Stimulated activated CD8-positive, alpha-beta memory T cell treated with anti-CD3 and anti-CD28 coated beads, Interleukin-4, amount 100 ng/mL, for 48 hours (primary cell): ENCODE data around the gene NOL9.

ENCODE experiments used
- DNase-seq: peaks from one replicate; pipeline ENCODE4 v3.0.0-alpha.2; 2020

Gene NOL9

DNA sequence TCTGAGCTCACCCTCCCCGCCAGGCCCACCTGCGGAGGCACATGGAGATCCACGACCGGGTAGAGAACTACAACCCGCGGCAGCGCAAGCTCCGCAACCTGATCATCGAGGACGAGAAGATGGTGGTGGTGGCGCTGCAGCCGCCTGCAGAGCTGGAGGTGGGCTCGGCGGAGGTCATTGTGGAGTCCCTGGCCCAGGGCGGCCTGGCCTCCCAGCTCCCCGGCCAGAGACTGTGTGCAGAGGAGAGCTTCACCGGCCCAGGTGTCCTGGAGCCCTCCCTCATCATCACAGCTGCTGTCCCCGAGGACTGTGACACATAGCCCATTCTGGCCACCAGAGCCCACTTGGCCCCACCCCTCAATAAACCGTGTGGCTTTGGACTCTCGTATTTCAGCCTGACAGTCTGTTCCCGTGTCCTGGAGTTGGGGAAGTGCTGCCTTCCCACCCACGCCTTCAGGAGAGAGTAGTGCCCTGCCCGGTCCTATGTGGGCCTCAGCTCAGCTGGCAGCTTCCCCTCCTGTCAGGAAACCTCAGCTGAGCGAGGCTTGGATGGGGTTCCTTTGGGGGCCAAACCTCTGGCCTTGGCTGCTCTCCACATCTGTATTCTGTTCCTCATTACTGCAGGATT lies 34.7 kb upstream of the NOL9 start:
- DNase-seq, result no peak

DNA sequence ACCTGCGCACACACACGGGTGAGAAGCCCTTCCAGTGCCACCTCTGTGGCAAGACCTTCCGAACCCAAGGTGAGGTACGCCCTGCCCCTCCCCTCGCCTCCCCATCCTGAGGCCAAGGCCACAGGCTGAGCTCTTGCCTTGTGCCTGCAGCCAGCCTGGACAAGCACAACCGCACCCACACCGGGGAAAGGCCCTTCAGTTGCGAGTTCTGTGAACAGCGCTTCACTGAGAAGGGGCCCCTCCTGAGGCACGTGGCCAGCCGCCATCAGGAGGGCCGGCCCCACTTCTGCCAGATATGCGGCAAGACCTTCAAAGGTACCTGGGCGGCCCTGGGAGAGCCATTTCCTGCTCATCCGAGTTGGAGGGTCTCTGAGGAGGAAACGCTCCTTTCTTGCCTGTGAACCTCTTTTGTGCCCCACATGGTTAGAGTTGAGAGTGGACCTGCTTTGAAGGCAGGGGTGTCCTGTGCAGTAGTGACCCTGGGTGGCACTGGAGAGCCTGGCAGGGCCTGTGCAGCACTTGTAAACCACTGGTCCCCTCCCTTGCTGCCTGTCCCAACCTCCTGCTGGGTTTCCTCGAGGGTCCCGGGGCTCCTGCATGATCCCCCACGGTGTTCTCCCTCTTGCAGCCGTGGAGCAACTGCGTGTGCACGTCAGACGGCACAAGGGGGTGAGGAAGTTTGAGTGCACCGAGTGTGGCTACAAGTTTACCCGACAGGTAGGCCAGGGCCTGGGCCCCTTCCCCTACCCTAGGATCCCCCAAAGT lies 34.0 kb upstream of the NOL9 start:
- DNase-seq, result no peak

DNA sequence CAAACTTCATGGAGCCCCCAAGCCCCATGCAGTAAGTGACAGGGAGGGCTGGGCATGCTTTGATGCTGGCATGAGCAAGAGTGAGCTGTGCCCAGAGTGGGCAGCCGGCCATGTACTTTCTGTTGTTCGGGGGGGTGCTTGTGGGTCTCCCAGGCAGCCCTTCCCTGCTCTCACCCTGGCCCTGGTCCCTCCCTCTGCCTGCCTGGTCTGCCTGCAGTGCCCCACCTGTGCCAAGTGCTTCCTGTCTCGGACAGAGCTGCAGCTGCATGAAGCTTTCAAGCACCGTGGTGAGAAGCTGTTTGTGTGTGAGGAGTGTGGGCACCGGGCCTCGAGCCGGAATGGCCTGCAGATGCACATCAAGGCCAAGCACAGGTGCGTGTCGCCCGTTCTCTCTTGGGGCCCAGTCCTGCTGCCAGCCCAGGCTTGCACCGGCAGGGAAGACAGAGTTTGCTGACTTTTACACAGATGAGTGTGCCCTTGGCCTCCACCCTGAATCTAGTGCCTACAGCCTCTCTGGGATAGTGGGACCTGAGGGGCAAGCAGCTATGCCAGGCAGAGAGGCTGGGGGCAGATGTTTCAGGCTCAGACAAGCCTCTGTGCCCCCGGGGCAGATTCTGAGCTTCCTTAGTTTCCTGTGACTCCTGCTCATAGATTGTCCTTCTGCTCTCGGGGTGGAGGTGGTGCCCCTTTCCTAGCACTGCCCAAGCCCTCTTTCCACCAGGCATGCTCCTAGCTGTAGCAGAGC lies 33.1 kb upstream of the NOL9 start:
- DNase-seq, result no peak

DNA sequence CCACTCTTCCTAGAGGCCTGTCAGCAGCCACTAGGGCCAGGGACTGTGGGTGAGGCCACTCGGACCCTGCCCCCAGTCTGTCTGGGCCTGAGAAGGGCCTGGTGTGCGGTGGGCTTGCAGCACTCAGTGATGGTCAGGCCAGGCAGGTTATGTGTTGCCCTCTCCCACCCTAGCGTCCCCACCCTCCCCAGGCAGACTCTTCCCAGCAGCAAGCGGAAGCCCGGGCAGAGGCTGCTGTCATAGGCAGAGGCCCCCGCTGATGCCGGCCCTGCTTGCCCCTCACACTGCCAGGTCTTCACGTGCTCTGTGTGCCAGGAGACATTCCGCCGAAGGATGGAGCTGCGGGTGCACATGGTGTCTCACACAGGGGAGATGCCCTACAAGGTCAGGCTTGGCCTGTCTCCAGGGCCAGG lies 32.1 kb upstream of the NOL9 start:
- no peak for DNase-seq

DNA sequence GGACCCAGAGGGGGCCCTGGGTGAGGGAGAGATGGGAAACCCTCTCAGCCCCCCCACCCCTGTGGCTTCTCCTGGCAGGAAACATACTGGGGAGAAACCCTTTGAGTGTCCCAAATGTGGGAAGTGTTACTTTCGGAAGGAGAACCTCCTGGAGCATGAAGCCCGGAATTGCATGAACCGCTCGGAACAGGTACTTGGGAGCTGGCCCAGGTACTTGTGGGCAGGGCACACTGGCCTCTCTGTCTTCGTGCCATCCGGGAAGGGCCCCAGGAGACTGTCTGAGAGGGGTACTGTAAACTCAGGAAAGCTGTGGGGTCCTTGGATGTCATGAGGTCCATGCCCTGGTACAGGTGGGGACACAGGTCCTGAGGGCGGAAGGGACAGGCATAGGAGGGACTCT lies 31.5 kb upstream of the NOL9 start:
- DNase-seq, result no peak

DNA sequence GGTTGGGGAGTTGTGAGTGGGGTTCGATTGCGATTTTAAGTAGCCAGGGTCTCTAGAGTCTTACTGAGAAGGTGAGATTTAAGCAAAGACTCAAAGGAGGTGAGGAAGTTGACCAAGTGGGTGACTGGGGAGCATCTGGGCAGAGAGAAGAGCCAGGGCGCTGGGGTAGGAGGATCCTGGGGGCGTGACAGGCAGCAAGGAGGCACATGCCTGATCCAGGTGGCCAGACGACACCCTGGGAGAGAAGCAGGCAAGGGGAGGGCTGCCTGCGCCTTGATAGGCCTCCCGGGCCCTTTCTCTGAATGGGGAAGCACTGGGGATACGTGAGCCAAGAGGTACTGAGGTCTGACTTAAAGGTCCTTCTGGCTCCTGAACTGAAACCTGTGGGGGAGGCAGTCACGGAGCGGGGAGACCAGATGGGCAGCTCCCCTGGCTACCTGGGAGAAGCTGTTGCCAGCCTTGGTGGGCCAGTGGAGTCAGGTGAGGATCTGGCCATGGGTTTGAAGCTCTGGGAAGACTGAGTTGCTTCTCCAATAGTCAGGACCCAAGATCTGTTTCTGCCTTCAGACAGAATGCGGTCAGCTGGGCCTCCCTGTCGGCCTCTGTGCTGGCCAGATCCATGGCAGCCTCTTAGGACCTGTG lies 30.9 kb upstream of the NOL9 start:
- DNase-seq, result no peak

DNA sequence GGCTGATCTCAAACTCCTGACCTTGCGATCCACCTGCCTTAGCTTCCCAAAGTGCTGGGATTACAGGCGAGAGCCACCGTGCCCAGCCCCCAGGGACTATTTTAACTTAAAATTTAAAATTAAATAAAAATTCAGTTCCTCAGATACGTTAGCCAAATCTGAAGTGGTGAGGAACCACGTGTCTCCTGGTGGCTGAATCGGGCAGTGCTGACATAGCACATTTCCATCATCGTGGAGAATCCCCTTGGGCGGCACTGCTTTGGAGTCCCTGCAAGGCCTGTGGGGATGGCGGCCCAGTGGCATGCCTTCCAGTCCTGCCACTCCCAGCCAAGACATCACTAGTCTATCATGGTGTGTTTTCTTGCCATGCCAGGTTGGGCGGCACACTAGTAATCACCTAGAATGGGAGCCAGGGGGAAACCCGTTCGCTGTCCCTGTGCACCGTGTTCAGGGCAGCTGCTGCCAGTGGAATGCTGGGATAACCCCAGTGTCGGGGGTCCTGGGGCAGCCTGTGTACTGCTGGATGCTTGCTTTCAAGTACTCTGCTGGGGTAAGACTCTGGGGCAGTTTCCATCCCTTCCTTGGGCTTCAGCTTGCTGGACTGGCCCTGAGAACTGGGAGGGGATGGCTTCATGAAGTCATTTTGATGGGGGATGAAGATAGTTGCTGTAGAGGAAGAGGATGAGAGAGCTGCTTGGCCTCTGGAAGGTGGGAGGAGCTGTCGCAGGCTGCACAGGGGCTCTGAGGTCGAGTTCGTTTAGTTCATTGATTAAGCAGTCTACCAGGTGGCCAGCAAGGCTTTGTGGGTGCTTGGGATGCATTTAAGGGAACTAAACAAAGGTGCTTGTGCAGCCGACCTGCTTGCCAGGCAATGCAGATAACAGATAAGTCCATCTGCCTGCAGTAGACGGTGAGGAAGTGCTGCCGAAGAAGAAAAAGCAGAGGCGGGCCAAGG lies 30.1 kb upstream of the NOL9 start:
- no peak for DNase-seq

DNA sequence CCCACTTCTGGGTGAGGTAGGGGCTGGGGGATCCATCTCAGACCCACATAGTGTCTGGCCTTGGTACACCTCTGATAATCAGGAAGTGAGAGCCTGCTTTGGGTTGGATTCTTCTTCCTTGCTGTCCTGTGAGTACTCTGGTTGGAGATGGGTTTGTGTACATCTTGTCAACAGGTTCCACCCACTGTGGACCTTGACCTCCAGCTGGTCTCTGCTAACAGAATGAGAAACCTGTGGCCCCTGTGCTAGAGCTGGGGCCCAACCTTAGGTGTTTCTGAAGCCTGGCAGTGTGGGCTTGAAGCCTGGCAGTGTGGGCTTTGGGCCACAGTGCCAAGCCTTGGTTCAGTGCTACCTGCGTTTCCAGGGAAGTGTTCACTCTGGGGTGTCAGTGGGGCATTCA lies 28.1 kb upstream of the NOL9 start:
- DNase-seq, result no peak

DNA sequence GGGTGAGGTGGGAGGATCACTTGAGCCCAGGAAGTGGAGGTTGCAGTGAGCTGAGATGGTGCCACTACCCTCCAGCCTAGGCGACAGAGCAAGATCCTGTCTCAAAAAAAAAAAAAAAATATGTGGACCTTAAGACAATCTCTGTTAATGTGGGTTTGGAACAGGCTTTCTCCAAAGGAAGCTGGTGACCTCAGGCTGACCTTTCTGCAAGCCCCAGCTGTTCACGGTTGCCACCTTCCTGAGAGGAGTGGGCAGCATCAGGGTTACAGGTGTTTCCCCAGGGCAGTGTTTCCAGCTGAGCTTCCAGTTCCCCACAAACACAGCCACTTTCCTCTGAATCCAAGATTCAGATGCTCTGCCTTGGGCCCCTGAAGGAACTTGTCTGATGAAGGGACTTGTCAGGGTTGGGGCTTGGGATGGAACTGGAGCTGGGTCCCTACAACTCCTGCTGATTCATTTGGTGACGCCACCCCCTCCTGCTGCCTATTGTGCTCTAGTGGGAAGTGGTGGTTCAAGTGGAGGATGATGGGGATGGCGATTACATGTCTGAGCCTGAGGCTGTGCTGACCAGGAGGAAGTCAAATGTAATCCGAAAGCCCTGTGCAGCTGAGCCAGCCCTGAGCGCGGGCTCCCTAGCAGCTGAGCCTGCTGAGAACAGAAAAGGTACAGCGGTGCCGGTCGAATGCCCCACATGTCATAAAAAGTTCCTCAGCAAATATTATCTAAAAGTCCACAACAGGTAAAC lies 27.4 kb upstream of the NOL9 start:
- DNase-seq, result no peak

DNA sequence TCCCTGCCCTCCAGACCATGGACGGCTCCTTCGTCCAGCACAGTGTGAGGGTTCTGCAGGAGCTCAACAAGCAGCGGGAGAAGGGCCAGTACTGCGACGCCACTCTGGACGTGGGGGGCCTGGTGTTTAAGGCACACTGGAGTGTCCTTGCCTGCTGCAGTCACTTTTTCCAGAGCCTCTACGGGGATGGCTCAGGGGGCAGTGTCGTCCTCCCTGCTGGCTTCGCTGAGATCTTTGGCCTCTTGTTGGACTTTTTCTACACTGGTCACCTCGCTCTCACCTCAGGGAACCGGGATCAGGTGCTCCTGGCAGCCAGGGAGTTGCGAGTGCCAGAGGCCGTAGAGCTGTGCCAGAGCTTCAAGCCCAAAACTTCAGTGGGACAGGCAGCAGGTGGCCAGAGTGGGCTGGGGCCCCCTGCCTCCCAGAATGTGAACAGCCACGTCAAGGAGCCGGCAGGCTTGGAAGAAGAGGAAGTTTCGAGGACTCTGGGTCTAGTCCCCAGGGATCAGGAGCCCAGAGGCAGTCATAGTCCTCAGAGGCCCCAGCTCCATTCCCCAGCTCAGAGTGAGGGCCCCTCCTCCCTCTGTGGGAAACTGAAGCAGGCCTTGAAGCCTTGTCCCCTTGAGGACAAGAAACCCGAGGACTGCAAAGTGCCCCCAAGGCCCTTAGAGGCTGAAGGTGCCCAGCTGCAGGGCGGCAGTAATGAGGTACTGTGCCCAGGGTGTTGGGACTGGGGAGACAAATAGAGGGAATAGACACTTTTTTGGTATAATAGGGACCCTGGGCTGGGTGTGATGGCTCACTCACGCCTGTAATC lies 26.5 kb upstream of the NOL9 start:
- no peak for DNase-seq

DNA sequence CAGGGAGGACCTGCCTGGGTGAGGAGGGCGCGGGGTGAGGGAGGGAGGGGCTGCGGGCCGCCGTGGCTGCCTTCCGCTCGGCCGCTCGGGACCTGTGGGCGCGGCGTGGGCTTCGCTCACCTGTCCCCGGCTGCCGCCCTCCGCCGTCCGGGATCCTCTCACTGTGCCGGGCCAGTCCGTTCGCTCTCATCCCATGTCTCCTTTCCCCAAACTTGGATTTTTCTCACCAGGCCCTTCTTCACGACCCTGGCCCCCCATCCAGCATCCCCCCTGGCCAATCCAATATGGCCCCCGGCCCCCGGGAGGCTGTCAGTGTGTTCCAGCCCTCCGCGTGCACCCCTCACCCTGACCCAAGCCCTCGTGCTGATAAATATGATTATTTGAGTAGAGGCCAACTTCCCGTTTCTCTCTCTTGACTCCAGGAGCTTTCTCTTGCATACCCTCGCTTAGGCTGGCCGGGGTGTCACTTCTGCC lies 25.8 kb upstream of the NOL9 start:
- DNase-seq, result no peak

DNA sequence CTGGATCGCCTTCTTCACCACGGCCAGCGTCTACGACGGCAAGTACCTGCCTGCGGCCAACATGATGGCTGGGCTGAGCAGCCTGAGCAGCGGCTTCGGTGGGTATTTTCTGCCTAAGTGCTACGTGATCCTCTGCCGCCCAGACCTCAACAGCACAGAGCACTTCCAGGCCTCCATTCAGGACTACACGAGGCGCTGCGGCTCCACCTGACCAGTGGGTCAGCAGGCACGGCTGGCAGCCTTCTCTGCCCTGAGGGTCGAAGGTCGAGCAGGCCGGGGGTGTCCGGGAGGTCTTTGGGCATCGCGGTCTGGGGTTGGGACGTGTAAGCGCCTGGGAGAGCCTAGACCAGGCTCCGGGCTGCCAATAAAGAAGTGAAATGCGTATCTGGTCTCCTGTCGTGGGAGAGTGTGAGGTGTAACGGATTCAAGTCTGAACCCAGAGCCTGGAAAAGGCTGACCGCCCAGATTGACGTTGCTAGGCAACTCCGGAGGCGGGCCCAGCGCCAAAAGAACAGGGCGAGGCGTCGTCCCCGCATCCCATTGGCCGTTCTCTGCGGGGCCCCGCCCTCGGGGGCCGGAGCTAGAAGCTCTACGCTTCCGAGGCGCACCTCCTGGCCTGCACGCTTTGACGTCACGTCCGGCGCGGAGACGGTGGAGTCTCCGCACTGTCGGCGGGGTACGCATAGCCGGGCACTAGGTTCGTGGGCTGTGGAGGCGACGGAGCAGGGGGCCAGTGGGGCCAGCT lies 25.2 kb upstream of the NOL9 start, which contains the start of gene ZBTB48:
TSS of gene ZBTB48 (plus strand) at position 621 of the 745 bp plus-strand sequence. CDS start 616 bp downstream, outside the sequence.
- DNase-seq, result peak; percentile 98

DNA sequence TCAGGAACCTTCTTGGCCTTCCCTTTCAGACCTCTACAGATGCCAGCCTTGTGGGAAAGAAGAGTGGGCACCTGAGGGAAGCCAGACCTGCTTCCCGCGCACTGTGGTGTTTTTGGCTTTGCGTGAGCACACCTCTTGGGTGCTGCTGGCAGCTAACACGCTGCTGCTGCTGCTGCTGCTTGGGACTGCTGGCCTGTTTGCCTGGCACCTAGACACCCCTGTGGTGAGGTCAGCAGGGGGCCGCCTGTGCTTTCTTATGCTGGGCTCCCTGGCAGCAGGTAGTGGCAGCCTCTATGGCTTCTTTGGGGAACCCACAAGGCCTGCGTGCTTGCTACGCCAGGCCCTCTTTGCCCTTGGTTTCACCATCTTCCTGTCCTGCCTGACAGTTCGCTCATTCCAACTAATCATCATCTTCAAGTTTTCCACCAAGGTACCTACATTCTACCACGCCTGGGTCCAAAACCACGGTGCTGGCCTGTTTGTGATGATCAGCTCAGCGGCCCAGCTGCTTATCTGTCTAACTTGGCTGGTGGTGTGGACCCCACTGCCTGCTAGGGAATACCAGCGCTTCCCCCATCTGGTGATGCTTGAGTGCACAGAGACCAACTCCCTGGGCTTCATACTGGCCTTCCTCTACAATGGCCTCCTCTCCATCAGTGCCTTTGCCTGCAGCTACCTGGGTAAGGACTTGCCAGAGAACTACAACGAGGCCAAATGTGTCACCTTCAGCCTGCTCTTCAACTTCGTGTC lies 24.5 kb upstream of the NOL9 start:
- DNase-seq, result no peak

DNA sequence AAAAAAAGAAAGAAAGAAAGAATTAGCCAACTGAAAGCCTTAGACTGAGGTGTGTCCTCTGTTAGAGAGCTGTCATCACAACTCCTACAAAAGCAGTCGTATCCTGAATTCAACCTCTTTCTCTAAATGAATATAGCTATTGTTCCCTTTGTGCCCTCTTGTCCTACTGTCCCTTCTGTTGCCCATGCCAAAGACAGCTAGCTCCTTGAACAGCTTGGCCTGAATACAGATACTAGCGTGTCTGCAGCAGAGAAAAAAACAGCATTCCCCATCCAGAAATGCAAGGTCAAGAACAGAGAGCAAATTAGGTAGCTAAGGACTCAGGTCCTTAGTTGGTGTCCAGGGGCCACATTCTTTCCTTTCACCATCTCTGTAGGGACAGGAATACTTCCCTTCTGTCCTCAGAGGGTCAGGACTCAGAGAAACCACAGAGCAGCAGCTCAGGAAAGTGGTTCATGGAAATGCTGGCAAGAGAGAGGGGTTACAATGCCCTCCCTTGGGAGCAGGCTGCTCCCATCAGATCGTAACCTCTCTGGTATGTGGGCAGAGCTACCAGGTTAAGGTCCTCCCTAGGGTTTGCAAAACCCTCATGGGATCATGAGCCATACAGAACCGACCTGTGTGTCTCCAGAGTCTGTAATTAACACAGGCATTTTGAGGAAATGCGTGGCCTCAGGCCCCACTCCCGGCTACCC lies 23.7 kb upstream of the NOL9 start:
- DNase-seq, result no peak

DNA sequence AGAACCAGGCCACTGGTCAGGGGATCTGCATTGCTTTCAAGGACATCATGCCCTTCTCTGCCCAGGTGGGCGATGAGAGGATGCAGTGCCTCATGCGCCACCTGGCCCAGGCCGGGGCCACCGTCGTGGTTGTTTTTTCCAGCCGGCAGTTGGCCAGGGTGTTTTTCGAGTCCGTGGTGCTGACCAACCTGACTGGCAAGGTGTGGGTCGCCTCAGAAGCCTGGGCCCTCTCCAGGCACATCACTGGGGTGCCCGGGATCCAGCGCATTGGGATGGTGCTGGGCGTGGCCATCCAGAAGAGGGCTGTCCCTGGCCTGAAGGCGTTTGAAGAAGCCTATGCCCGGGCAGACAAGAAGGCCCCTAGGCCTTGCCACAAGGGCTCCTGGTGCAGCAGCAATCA lies 20.5 kb upstream of the NOL9 start:
- no peak for DNase-seq

DNA sequence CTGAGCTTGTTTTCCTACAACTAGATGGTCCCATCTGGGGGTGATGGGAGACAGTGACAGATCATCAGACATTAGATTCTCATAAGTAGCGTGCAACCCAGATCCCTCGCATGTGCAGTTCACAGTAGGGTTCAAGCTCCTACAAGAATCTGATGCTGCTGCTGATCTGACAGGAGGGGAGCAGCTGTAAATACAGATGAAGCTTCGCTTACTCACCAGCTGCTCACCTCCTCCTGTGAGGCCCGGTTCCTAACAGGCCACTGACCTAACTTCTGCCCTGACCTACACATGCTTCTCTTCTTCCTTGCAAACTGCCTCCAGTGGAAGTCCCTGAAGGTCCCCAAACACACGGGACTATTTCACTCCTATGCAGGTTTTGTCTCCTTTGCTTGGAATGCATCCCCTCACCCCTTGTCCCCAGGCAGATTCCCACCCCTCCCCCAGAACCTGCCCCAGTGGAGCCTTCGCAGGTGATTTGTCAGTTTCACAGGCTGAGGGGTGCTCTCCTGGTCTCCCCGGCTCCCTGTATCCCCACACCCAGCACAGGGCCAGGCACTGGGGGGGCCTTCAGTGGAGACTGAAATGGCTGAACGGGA lies 19.8 kb upstream of the NOL9 start:
- DNase-seq, result no peak

DNA sequence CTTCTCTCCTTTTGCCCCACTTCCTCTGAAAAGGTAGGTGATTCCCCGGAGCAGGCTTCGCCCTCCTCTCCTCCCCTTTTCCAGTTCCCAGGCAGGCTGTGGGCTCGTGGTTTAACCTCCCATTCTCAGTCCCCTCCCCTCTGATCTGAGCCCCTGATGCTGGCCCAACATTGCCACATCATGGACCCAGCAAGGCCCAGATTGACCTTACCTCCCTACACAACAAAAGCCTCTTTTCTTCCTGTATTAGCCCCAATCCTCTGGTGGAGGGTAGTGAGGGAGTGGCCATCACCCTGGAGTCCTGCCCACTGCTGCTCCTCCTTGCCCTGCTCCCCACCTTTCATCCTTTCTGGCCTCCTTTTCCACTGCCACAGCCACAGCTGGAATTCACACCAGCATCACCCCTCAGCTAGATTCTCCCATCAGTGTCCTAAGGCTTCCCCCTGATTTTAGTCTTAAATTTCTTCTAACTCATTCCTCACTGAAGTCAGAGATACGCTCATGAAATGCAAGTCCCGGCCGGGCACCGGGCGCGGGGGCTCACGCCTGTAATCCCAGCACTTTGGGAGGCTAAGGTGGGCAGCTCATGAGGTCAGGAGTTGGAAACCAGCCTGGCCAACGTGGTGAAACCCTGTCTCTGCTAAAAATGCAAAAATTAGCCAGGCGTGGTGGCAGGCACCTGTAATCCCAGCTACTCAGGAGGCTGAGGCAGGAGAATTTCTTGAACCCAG lies 18.5 kb upstream of the NOL9 start:
- no peak for DNase-seq
